ENCODE results near the gene GRM4. TPM values are rescaled to one million over a fixed set of nuclear protein-coding genes. Genes with fewer than 3 reads are reported as not detected.

The GRM4 gene
- total RNA-seq, 4 donors from 2014 or later: 0.19 TPM; not detected in 3

- 37 to 47% methylated on average over 5 of the region's 5 CpGs for WGBS, 2 donors
- no peak for DNase-seq (ENCODE audit: low spot score in 2 of 2)
- intact Hi-C loops (cut with DNase I; ENCODE audit: low total_unique reads): no loop called here
- TF ChIP-seq CTCF (IDR thresholded peaks at IDR 0.05) (no peak), POLR2A (IDR thresholded peaks at IDR 0.05) (no peak)
- no peak overlapping the region for H3K4me3 ChIP-seq (ENCODE audit: low read depth, poor library complexity, severe bottlenecking)
Measured at GRCh38 chr6:34066218-34066571, 79.7 kb downstream of the GRM4 start.

- WGBS, 2 donors: 20 to 26% methylated on average over 23 to 24 of the region's 24 CpGs
- H3K4me3 ChIP-seq (ENCODE audit: low read depth, poor library complexity, severe bottlenecking): no peak overlapping the region
- intact Hi-C loops (cut with DNase I; ENCODE audit: low total_unique reads): no loop called here
- DNase-seq (ENCODE audit: low spot score in 2 of 2): no peak
- TF ChIP-seq CTCF (IDR thresholded peaks at IDR 0.05) (no peak), POLR2A (IDR thresholded peaks at IDR 0.05) (no peak)
Measured at GRCh38 chr6:34065466-34066217, 80.2 kb downstream of the GRM4 start.

DNA sequence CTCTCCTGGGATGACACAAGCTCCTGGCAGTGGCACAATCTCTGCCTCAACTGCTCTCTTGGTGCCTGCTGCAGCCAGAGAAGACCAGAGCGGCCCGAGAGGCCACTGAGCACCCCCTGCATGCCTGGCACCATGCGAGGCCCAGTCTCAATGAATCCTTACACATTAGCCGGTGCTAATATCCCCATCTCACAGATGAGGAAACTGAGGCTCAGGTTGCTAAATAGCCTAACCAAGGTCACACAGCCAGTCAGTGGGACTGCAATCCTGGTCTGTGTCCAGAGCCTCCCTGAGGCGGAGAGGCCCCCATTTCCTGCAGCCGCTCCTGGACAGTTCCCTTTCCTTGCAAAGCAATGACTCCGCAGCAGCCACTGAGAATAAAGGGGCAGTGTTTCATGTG lies 81.2 kb downstream of the GRM4 start:
- TF ChIP-seq CTCF (IDR thresholded peaks at IDR 0.05): no peak
- no peak for TF ChIP-seq POLR2A (IDR thresholded peaks at IDR 0.05)
- intact Hi-C loops (cut with DNase I; ENCODE audit: low total_unique reads): no loop called here
- 79 to 81% methylated on average over 7 of the region's 7 CpGs for WGBS, 2 donors
- no peak overlapping the region for H3K4me3 ChIP-seq (ENCODE audit: low read depth, poor library complexity, severe bottlenecking)
- DNase-seq (ENCODE audit: low spot score in 2 of 2): no peak

DNA sequence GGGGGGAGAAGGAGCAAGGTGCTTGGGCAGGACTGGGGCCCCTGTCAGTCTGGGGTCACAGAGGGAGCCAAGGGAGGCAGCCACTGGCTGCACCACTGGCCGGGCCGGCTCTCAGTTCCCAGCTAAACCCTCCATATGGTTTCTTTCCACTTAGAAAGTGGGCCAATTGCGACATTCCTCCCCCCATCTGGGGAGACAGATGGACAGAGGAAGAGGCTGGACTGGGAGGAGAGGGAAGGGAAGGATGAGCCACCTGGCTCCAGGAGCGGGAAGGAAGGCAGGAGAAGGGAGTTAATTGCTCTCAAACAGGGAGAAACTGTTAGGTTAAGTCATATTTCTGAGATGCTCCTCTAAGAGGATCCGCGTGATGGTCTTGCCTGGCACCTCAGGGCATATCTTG lies 82.2 kb downstream of the GRM4 start:
- no peak for DNase-seq (ENCODE audit: low spot score in 2 of 2)
- H3K4me3 ChIP-seq (ENCODE audit: low read depth, poor library complexity, severe bottlenecking): no peak overlapping the region
- WGBS, 2 donors: 58 to 68% methylated on average over 6 of the region's 6 CpGs
- TF ChIP-seq CTCF (IDR thresholded peaks at IDR 0.05) (no peak), POLR2A (IDR thresholded peaks at IDR 0.05) (no peak)
- intact Hi-C loops (cut with DNase I; ENCODE audit: low total_unique reads): no loop called here

DNA sequence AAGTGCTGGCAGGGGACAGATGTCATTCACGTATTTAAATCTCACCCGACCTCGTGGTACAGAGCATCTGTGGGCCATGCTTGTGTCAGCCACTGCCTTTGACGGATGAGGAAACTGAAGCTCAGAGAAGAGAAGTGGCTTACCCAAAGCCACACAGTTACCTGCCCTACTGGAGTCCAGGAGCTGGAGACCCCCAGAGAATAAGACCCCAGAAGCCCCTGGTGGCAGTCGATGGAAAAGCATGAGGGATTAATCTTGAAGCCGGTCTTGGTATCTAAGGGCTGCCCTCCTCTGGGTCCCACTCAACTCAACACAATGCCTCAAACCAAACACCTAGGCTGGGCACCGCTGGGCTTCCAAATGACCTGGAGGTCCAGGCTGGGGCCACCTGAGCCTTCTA lies 83.1 kb downstream of the GRM4 start:
- WGBS, 2 donors: 73 to 76% methylated on average over 6 to 7 of the region's 7 CpGs

More for the DNA sequence above, 83.1 kb downstream of the GRM4 start:
- no peak overlapping the region for H3K4me3 ChIP-seq (ENCODE audit: low read depth, poor library complexity, severe bottlenecking)
- TF ChIP-seq POLR2A (IDR thresholded peaks at IDR 0.05) (no peak), CTCF (IDR thresholded peaks at IDR 0.05) (no peak)
- intact Hi-C loops (cut with DNase I; ENCODE audit: low total_unique reads): no loop called here
- DNase-seq (ENCODE audit: low spot score in 2 of 2): no peak
